DOHH2 (cell line): ENCODE results near the gene BIN1.

Experiments
- H3F3A ChIP-seq: fragments of 200-600 bp; sonication (generic), shearing (Covaris generic); 2 replicates; pipeline ENCODE4 v1.6.0; 2016; ENCODE audit warnings: antibody characterized with exemption, mild to moderate bottlenecking; ENCODE audit not compliant: control insufficient read depth, insufficient read depth
- H3K27ac ChIP-seq: fragments of 200-600 bp; sonication (generic); 2 replicates; pipeline ENCODE4 v1.5.1; 2014; ENCODE audit warnings: low read depth, mild to moderate bottlenecking, low read length, moderate library complexity
- H3K27me3 ChIP-seq: fragments of 200-600 bp; sonication (generic); 2 replicates; pipeline ENCODE4 v1.6.1; 2014; ENCODE audit warnings: mild to moderate bottlenecking, low read length, mixed read lengths; ENCODE audit not compliant: control insufficient read depth
- H3K36me3 ChIP-seq: fragments of 200-600 bp; sonication (generic); 2 replicates; pipeline ENCODE4 v1.6.1; 2014; ENCODE audit warnings: mild to moderate bottlenecking, low read length, moderate library complexity, mixed read lengths; ENCODE audit not compliant: control insufficient read depth
- H3K4me1 ChIP-seq: fragments of 200-600 bp; sonication (generic); 2 replicates; pipeline ENCODE4 v1.6.1; 2014; ENCODE audit warnings: mild to moderate bottlenecking, low read length, mixed read lengths; ENCODE audit not compliant: control insufficient read depth
- H3K4me2 ChIP-seq: fragments of 200-600 bp; sonication (generic); 2 replicates; pipeline ENCODE4 v1.6.0; 2014; ENCODE audit warnings: mild to moderate bottlenecking, low read length, moderate library complexity
- H3K4me3 ChIP-seq: fragments of 200-600 bp; sonication (generic); 2 replicates; pipeline ENCODE4 v1.5.1; 2014; ENCODE audit warnings: mild to moderate bottlenecking, low read length, mixed read lengths
- H3K79me2 ChIP-seq: fragments of 200-600 bp; sonication (generic); 2 replicates; pipeline ENCODE4 v1.6.1; 2014; ENCODE audit warnings: mild to moderate bottlenecking, low read length, mixed read lengths; ENCODE audit not compliant: control insufficient read depth
- H3K9me2 ChIP-seq: fragments of 200-600 bp; sonication (generic); replicated peaks from 2 replicates; pipeline ENCODE4 v1.6.1; 2014; ENCODE audit warnings: mild to moderate bottlenecking, low read length, mixed read lengths; ENCODE audit not compliant: control insufficient read depth
- H3K9me3 ChIP-seq: fragments of 200-600 bp; sonication (generic); 2 replicates; pipeline ENCODE4 v1.6.1; 2014; ENCODE audit warnings: antibody characterized with exemption, low read length, mixed read lengths; ENCODE audit not compliant: control insufficient read depth, insufficient read depth
- H4K20me1 ChIP-seq: fragments of 200-600 bp; sonication (generic); 2 replicates; pipeline ENCODE4 v1.6.0; 2014; ENCODE audit warnings: low read depth, mild to moderate bottlenecking, antibody characterized with exemption, low read length, moderate library complexity; ENCODE audit not compliant: control insufficient read depth, insufficient read depth
- EZH2phosphoT487 ChIP-seq: fragments of 200-600 bp; sonication (generic); IDR thresholded peaks from 2 replicates; pipeline ENCODE4 v1.6.1; 2017; ENCODE audit warnings: borderline replicate concordance, mild to moderate bottlenecking, antibody characterized with exemption, low read length, moderate library complexity, mixed read lengths
- TF ChIP-seq, protein P1 (sequence below): fragments of 200-600 bp; sonication (generic); IDR thresholded peaks from one replicate; pipeline ENCODE4 v1.5.1; 2014; ENCODE audit warnings: antibody characterized with exemption, mild to moderate bottlenecking, low read depth, low read length; ENCODE audit not compliant: poor library complexity, severe bottlenecking

Gene BIN1

GRCh38 chr2:127095784-127096183 is 11.2 kb downstream of the BIN1 start:
- Histone ChIP-seq H3K79me2 (no peaks in the 10 kb centered on the region), H3K36me3 (no peaks in the 10 kb centered on the region), H3F3A (no peaks in the 10 kb centered on the region), H3K9me3 (no peaks in the 10 kb centered on the region), H3K9me2 (no peaks in the 10 kb centered on the region), H4K20me1 (no peaks in the 10 kb centered on the region), H3K4me1 (no peaks in the 10 kb centered on the region), H3K4me3 (no peak overlapping the region), H3K4me2 (no peak overlapping the region), H3K27me3 (no peaks in the 10 kb centered on the region), H3K27ac (no peak overlapping the region)
- TF ChIP-seq, protein P1, sequence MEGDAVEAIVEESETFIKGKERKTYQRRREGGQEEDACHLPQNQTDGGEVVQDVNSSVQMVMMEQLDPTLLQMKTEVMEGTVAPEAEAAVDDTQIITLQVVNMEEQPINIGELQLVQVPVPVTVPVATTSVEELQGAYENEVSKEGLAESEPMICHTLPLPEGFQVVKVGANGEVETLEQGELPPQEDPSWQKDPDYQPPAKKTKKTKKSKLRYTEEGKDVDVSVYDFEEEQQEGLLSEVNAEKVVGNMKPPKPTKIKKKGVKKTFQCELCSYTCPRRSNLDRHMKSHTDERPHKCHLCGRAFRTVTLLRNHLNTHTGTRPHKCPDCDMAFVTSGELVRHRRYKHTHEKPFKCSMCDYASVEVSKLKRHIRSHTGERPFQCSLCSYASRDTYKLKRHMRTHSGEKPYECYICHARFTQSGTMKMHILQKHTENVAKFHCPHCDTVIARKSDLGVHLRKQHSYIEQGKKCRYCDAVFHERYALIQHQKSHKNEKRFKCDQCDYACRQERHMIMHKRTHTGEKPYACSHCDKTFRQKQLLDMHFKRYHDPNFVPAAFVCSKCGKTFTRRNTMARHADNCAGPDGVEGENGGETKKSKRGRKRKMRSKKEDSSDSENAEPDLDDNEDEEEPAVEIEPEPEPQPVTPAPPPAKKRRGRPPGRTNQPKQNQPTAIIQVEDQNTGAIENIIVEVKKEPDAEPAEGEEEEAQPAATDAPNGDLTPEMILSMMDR: no peak
- no peak for TF ChIP-seq EZH2phosphoT487

GRCh38 chr2:127095367-127095641 is 11.7 kb downstream of the BIN1 start:
- Histone ChIP-seq H3K4me2 (no peak overlapping the region), H3K9me3 (no peaks in the 10 kb centered on the region), H3K4me3 (no peak overlapping the region), H3K27me3 (no peaks in the 10 kb centered on the region), H3F3A (no peaks in the 10 kb centered on the region), H3K36me3 (no peaks in the 10 kb centered on the region), H3K4me1 (no peaks in the 10 kb centered on the region), H3K79me2 (no peaks in the 10 kb centered on the region), H3K27ac (no peak overlapping the region), H4K20me1 (no peaks in the 10 kb centered on the region), H3K9me2 (no peaks in the 10 kb centered on the region)
- TF ChIP-seq EZH2phosphoT487: no peak
- TF ChIP-seq, protein P1: no peak

GRCh38 chr2:127094509-127095366 is 12.2 kb downstream of the BIN1 start:
- Histone ChIP-seq H3K27me3 (no peaks in the 10 kb centered on the region), H3K36me3 (no peaks in the 10 kb centered on the region), H3K4me2 (no peak overlapping the region), H4K20me1 (no peaks in the 10 kb centered on the region), H3F3A (no peaks in the 10 kb centered on the region), H3K27ac (no peak overlapping the region), H3K4me1 (no peaks in the 10 kb centered on the region), H3K79me2 (no peaks in the 10 kb centered on the region), H3K9me3 (no peaks in the 10 kb centered on the region), H3K9me2 (no peaks in the 10 kb centered on the region), H3K4me3 (no peak overlapping the region)
- TF ChIP-seq, protein P1: no peak
- TF ChIP-seq EZH2phosphoT487: no peak
